ENCODE measurements around the gene MAP3K15. TPM values are rescaled to one million over a fixed set of nuclear protein-coding genes. Genes with fewer than 3 reads are reported as not detected.

The MAP3K15 gene
- total RNA-seq, 1 experiment from 2014 or later: 1.2 TPM

DNA sequence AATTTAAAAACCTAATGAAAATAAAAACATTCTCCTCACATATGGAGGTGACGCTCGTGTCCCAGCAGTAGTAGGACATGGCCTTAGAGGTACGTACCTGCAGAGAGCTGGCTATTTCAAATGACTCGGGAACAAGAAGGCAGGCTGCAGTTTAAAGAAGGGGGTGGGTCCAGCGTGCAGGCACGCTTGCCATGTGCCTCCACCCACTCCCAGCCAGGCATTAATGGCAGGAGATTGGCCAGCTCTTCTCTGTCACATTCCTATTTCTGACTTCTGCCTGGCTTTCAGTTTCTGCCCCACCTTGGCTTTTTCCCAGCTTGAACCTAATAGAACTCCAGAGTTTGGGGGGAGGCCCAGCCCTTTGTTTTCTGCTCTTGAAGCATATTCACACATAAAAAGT, 154.4 kb downstream of the MAP3K15 start:
- Histone ChIP-seq H3K27me3 (ENCODE audit: insufficient read depth, low read length) (no peaks in the 10 kb centered on the region), H2BK15ac (ENCODE audit: low read depth, low read length) (no peak overlapping the region), H3K14ac (ENCODE audit: insufficient read depth, low read length) (no peak overlapping the region), H3K4ac (ENCODE audit: low read depth, low read length) (no peak overlapping the region), H3K4me1 (ENCODE audit: insufficient read depth, low read length) (no peaks in the 10 kb centered on the region), H4K20me1 (ENCODE audit: control insufficient read depth, insufficient read depth, insufficient read length) (no peaks in the 10 kb centered on the region), H3K27ac (ENCODE audit: insufficient read length, low read depth, low read length) (no peak overlapping the region), H2BK20ac (ENCODE audit: low read depth, low read length, poor library complexity, severe bottlenecking) (no peak overlapping the region), H3K9ac (ENCODE audit: extremely low read depth, insufficient read length, low read length) (no peak overlapping the region), H4K91ac (ENCODE audit: insufficient read length, low read depth, low read length) (no peak overlapping the region), H3T11ph (ENCODE audit: low read length) (no peak overlapping the region), H2BK12ac (ENCODE audit: insufficient read length, low read depth, low read length) (no peak overlapping the region), H3K56ac (ENCODE audit: insufficient read length, low read depth, low read length) (no peak overlapping the region), H4K5ac (ENCODE audit: insufficient read length, low read depth, low read length) (no peak overlapping the region), H3K79me1 (ENCODE audit: insufficient read depth, low read depth, low read length, poor library complexity, severe bottlenecking) (no peaks in the 10 kb centered on the region), H2AK5ac (ENCODE audit: insufficient read length, low read length) (no peak overlapping the region), H3K79me2 (ENCODE audit: insufficient read depth, low read length) (no peaks in the 10 kb centered on the region), H4K8ac (replicated peaks; ENCODE audit: insufficient read length, low read depth, low read length) (no peak overlapping the region), H3K4me2 (ENCODE audit: insufficient read depth, insufficient read length, low read length) (no peak overlapping the region), H2AFZ (ENCODE audit: low read length) (no peak overlapping the region), H3K23me2 (ENCODE audit: insufficient read length, low read depth, low read length, poor library complexity, severe bottlenecking) (no peaks in the 10 kb centered on the region), H3K23ac (ENCODE audit: insufficient read length, low read depth, low read length) (no peak overlapping the region), H3K18ac (ENCODE audit: insufficient read length, low read depth, low read length) (no peak overlapping the region), H2BK120ac (ENCODE audit: low read depth, low read length, poor library complexity, severe bottlenecking) (no peak overlapping the region), H2BK5ac (ENCODE audit: insufficient read length, low read length) (no peak overlapping the region), H3K9me3 (ENCODE audit: control insufficient read depth, low read depth, low read length) (peaks cover 50% of the 10 kb centered on the region)
- DNase-seq: no peak
- no peak overlapping the region for H3K4me3 Mint-ChIP-seq
- TF ChIP-seq, protein P1, sequence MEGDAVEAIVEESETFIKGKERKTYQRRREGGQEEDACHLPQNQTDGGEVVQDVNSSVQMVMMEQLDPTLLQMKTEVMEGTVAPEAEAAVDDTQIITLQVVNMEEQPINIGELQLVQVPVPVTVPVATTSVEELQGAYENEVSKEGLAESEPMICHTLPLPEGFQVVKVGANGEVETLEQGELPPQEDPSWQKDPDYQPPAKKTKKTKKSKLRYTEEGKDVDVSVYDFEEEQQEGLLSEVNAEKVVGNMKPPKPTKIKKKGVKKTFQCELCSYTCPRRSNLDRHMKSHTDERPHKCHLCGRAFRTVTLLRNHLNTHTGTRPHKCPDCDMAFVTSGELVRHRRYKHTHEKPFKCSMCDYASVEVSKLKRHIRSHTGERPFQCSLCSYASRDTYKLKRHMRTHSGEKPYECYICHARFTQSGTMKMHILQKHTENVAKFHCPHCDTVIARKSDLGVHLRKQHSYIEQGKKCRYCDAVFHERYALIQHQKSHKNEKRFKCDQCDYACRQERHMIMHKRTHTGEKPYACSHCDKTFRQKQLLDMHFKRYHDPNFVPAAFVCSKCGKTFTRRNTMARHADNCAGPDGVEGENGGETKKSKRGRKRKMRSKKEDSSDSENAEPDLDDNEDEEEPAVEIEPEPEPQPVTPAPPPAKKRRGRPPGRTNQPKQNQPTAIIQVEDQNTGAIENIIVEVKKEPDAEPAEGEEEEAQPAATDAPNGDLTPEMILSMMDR (conservative IDR thresholded peaks at IDR 0.05): no peak
- no CpG with 5 or more reads among the region's 6 CpGs for whole genome bisulfite sequencing (ENCODE audit: extremely low coverage, insufficient read length, low lambda C conversion rate)
- no peaks in the 10 kb centered on the region for H3K27me3 Mint-ChIP-seq (ENCODE audit: low read depth)
- H3K27ac Mint-ChIP-seq: no peak overlapping the region
- peaks cover 35 to 67% (median 48%) of the 10 kb centered on the region in 3 experiments for H3K36me3 Mint-ChIP-seq (ENCODE audit: insufficient read depth in 1 of 3, low read depth in 3 of 3)
- H3K4me1 Mint-ChIP-seq: no peaks in the 10 kb centered on the region
- peaks cover 70 to 81% of the 10 kb centered on the region in 2 experiments for H3K9me3 Mint-ChIP-seq
